Measurements from ENCODE around the gene NCOA7.

DNA sequence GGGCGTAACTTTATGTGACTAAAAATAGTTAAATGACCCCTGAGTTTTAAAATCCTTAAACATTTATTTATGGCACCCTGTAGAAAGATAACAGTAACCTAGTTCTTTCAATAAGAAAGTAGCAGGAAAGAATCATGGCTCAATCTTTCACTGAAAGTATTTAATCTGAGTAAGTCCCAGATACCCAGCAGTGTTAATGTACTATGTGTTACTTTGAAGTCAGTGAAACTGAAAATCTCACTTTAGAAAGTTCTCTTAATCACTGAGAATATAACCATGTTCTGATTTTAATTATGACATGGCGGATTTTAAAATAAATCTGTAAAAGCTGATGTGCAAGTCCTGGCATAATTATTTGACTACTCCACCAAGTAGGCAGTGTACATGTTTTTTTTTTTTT is 49.4 kb upstream of the NCOA7 start:
- TF ChIP-seq, protein P1, sequence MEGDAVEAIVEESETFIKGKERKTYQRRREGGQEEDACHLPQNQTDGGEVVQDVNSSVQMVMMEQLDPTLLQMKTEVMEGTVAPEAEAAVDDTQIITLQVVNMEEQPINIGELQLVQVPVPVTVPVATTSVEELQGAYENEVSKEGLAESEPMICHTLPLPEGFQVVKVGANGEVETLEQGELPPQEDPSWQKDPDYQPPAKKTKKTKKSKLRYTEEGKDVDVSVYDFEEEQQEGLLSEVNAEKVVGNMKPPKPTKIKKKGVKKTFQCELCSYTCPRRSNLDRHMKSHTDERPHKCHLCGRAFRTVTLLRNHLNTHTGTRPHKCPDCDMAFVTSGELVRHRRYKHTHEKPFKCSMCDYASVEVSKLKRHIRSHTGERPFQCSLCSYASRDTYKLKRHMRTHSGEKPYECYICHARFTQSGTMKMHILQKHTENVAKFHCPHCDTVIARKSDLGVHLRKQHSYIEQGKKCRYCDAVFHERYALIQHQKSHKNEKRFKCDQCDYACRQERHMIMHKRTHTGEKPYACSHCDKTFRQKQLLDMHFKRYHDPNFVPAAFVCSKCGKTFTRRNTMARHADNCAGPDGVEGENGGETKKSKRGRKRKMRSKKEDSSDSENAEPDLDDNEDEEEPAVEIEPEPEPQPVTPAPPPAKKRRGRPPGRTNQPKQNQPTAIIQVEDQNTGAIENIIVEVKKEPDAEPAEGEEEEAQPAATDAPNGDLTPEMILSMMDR (IDR thresholded peaks at IDR 0.05), result no peak
- TF ChIP-seq ZFX (IDR thresholded peaks at IDR 0.05; ENCODE audit: borderline replicate concordance), result no peak

All from 22Rv1 (cell line).